ENCODE results near the gene TNRC6C. TPM values are rescaled to one million over a fixed set of nuclear protein-coding genes. Genes with fewer than 3 reads are reported as not detected.
"Not testable (repeated sequence)": the region's sequence is repeated elsewhere in the genome, so short reads cannot be mapped to it uniquely, and the experiment has no call there.

The TNRC6C gene
- total RNA-seq, 1 donor from 2014 or later: 5.6 TPM

- DNase-seq (ENCODE audit: low read depth): no peak
These were observed 175.7 kb downstream of the TNRC6C start for GRCh38 chr17:78133971-78134898.

GRCh38 chr17:78134899-78135385 lies 176.4 kb downstream of the TNRC6C start:
- no peak for DNase-seq (ENCODE audit: low read depth)

- no peak for DNase-seq (ENCODE audit: low read depth)
These were observed 177.5 kb downstream of the TNRC6C start for GRCh38 chr17:78135858-78136500.

GRCh38 chr17:78137392-78138203 lies 179.1 kb downstream of the TNRC6C start:
- DNase-seq (ENCODE audit: low read depth): no peak

- DNase-seq (ENCODE audit: low read depth): no peak
These were observed 179.9 kb downstream of the TNRC6C start for GRCh38 chr17:78138204-78139060.

- not testable (repeated sequence) for DNase-seq (ENCODE audit: low read depth)
These were observed 181.3 kb downstream of the TNRC6C start for GRCh38 chr17:78139861-78140168.

- DNase-seq (ENCODE audit: low read depth): peak; percentile 9
These were observed 181.9 kb downstream of the TNRC6C start for GRCh38 chr17:78140169-78141051.

GRCh38 chr17:78141437-78142118 lies 183.1 kb downstream of the TNRC6C start:
- no peak for DNase-seq (ENCODE audit: low read depth)

- peak; percentile 54 for DNase-seq (ENCODE audit: low read depth)
These were observed 183.8 kb downstream of the TNRC6C start for GRCh38 chr17:78142119-78142861.

- DNase-seq (ENCODE audit: low read depth): no peak
These were observed 185.0 kb downstream of the TNRC6C start for GRCh38 chr17:78143214-78144146.

GRCh38 chr17:78144147-78144719 lies 185.7 kb downstream of the TNRC6C start:
- DNase-seq (ENCODE audit: low read depth): peak; percentile 57

GRCh38 chr17:78144736-78145641 lies 186.5 kb downstream of the TNRC6C start:
- no peak for DNase-seq (ENCODE audit: low read depth)

GRCh38 chr17:78146471-78146869 lies 188.0 kb downstream of the TNRC6C start:
- no peak for DNase-seq (ENCODE audit: low read depth)

- DNase-seq (ENCODE audit: low read depth): no peak
These were observed 188.4 kb downstream of the TNRC6C start for GRCh38 chr17:78146881-78147280.

GRCh38 chr17:78147315-78147998 lies 189.0 kb downstream of the TNRC6C start:
- no peak for DNase-seq (ENCODE audit: low read depth)
